Liver (tissue), 9 donors: Measurements from ENCODE around the gene TNFRSF1B. TPM values are rescaled to one million over a fixed set of nuclear protein-coding genes. Genes with fewer than 3 reads are reported as not detected.

Experiments used
- DNase-seq: peaks from one replicate; pipeline ENCODE4 v3.0.0-alpha.2; 2017; ENCODE audit warnings: low spot score
- H3K27ac ChIP-seq, 2 donors: one replicate each; pipeline ENCODE4 v1.7.0; 2013; ENCODE audit warnings: inconsistent platforms in 2 of 2, low read length in 2 of 2, control low read depth in 1 of 2, low read depth in 1 of 2, mild to moderate bottlenecking in 1 of 2
- H3K27me3 ChIP-seq, 4 donors: one replicate each; pipeline versions ENCODE4 v1.6.1 to v1.7.0; 2013; ENCODE audit warnings: low read length in 3 of 4, inconsistent platforms in 1 of 4, mild to moderate bottlenecking in 1 of 4, moderate library complexity in 1 of 4; ENCODE audit not compliant: control insufficient read depth in 4 of 4, insufficient read depth in 4 of 4
- H3K36me3 ChIP-seq, 4 donors: one replicate each; pipeline versions ENCODE4 v1.6.1 to v1.7.0; 2013; ENCODE audit warnings: low read length in 3 of 4, mild to moderate bottlenecking in 3 of 4, low read depth in 1 of 4, moderate library complexity in 1 of 4; ENCODE audit not compliant: control insufficient read depth in 4 of 4, insufficient read depth in 3 of 4
- H3K4me1 ChIP-seq, 4 donors: one replicate each; pipeline versions ENCODE4 v1.6.1 to v1.7.0; 2013; ENCODE audit warnings: low read length in 3 of 4, mild to moderate bottlenecking in 3 of 4, moderate library complexity in 1 of 4; ENCODE audit not compliant: control insufficient read depth in 4 of 4, insufficient read depth in 4 of 4
- H3K4me3 ChIP-seq, 3 donors: one replicate each; pipeline versions ENCODE4 v1.6.1 to v1.7.0; 2013; ENCODE audit warnings: low read length in 3 of 3, control low read depth in 1 of 3, low read depth in 1 of 3, mild to moderate bottlenecking in 1 of 3
- H3K9ac ChIP-seq, 2 donors: one replicate each; pipeline ENCODE4 v1.7.0; 2013; ENCODE audit warnings: low read length in 2 of 2, mild to moderate bottlenecking in 2 of 2, moderate library complexity in 2 of 2, control low read depth in 1 of 2, low read depth in 1 of 2
- H3K9me3 ChIP-seq, 4 donors: one replicate each; pipeline versions ENCODE4 v1.6.1 to v1.7.0; 2013; ENCODE audit warnings: low read length in 3 of 4; ENCODE audit not compliant: control insufficient read depth in 4 of 4
- ATF3 ChIP-seq: IDR thresholded peaks from 2 replicates; pipeline ENCODE4 v1.6.1; 2016; ENCODE audit warnings: antibody characterized with exemption
- EGR1 ChIP-seq, 2 donors: IDR thresholded peaks; 2 replicates each; pipeline ENCODE4 v1.6.1; 2016 to 2018; ENCODE audit warnings: antibody characterized with exemption in 2 of 2, low read depth in 2 of 2
- FOXA1 ChIP-seq: IDR thresholded peaks from 2 replicates; pipeline ENCODE4 v1.6.1; 2016; ENCODE audit warnings: antibody characterized with exemption
- FOXA2 ChIP-seq: IDR thresholded peaks from 2 replicates; pipeline ENCODE4 v1.6.1; 2016; ENCODE audit warnings: antibody characterized with exemption
- GABPA ChIP-seq, 2 donors: IDR thresholded peaks in 1 of 2; conservative IDR thresholded peaks in 1 of 2; 2 replicates each; pipeline ENCODE4 v1.6.1; 2016; ENCODE audit warnings: antibody characterized with exemption in 2 of 2, mild to moderate bottlenecking in 1 of 2, moderate library complexity in 1 of 2
- HNF4A ChIP-seq, 2 donors: conservative IDR thresholded peaks; 2 replicates each; pipeline ENCODE4 v1.6.1; 2016; ENCODE audit warnings: antibody characterized with exemption in 2 of 2, mild to moderate bottlenecking in 2 of 2
- HNF4G ChIP-seq: IDR thresholded peaks from 2 replicates; pipeline ENCODE4 v1.6.1; 2016; ENCODE audit warnings: antibody characterized with exemption
- JUND ChIP-seq, 2 donors: IDR thresholded peaks; 2 replicates each; pipeline ENCODE4 v1.6.1; 2016; ENCODE audit warnings: antibody characterized with exemption in 2 of 2
- NR2F2 ChIP-seq: IDR thresholded peaks from 2 replicates; pipeline ENCODE4 v1.6.1; 2016; ENCODE audit warnings: antibody characterized with exemption
- RAD21 ChIP-seq, 2 donors: IDR thresholded peaks; 2 replicates each; pipeline ENCODE4 v1.6.1; 2016; ENCODE audit warnings: antibody characterized with exemption in 2 of 2, mild to moderate bottlenecking in 2 of 2
- REST ChIP-seq: IDR thresholded peaks from 2 replicates; pipeline ENCODE4 v1.6.1; 2016; ENCODE audit warnings: antibody characterized with exemption, mild to moderate bottlenecking
- RXRA ChIP-seq, 2 donors: IDR thresholded peaks; 2 replicates each; pipeline ENCODE4 v1.6.1; 2017 to 2018; ENCODE audit warnings: antibody characterized with exemption in 2 of 2, mild to moderate bottlenecking in 1 of 2
- SP1 ChIP-seq: IDR thresholded peaks from 2 replicates; pipeline ENCODE4 v1.6.1; 2018; ENCODE audit warnings: antibody characterized with exemption, mild to moderate bottlenecking
- YY1 ChIP-seq: IDR thresholded peaks from 2 replicates; pipeline ENCODE4 v1.6.1; 2016; ENCODE audit warnings: antibody characterized with exemption, mild to moderate bottlenecking
- WGBS: extraction: QIAGEN DNeasy Blood & Tissue Kit; methylation state at CpG from one replicate; pipeline ENCODE4 v1.1.7; 2013; 5-methylcytosine and 5-hydroxymethylcytosine counted together
- polyA plus RNA-seq, 2 donors: library from polyadenylated mRNA; stranded (reverse) in 1 of 2; unstranded in 1 of 2; fragments of 200-250 nt in 1 of 2; fragments of >200 nt in 1 of 2; fragmentation: Nextera tagmentation in 1 of 2; extraction: Ambion mirVana in 1 of 2; gene quantifications; one replicate each; pipeline versions ENCODE4 v1.2.1 to v1.2.3, GENCODE V29; 2013 to 2015
- total RNA-seq, 2 donors: library from RNA; depleted of rRNA; stranded (reverse); fragments of >200 nt; gene quantifications; one replicate each; pipeline ENCODE4 v1.2.3, GENCODE V29; 2014
- TF ChIP-seq, protein P1 (sequence below): IDR thresholded peaks from 2 replicates; pipeline ENCODE4 v1.6.1; 2016; ENCODE audit warnings: antibody characterized with exemption
- TF ChIP-seq, protein P2 (sequence below): IDR thresholded peaks from 2 replicates; pipeline ENCODE4 v1.6.1; 2016; ENCODE audit warnings: antibody characterized with exemption
- TF ChIP-seq, protein P3 (sequence below): fragments of 150-350 bp; IDR thresholded peaks from 2 replicates; pipeline ENCODE4 v1.5.1; 2017; ENCODE audit warnings: improper control_type of control experiment, low read depth, low read length; ENCODE audit not compliant: missing input control
- donor health status: healthy.
- donor health status: healthy.
- donor health status: healthy.
- donor health status: healthy.
- donor health status: healthy.

The TNFRSF1B gene
- total and polyA plus RNA-seq, 4 donors: 7.2 to 19.6 (median 16.5) TPM

- no peaks in the 10 kb centered on the region for H3K36me3 ChIP-seq
- H3K27ac ChIP-seq: no peak overlapping the region
- no peaks in the 10 kb centered on the region for H3K9me3 ChIP-seq
- H3K9ac ChIP-seq: no peak overlapping the region
- TF ChIP-seq RXRA (IDR thresholded peaks at IDR 0.05) (no peak), GABPA (IDR thresholded peaks at IDR 0.05 in 1 of 2, conservative IDR thresholded peaks at IDR 0.05 in 1 of 2) (no peak), YY1 (no peak), FOXA1 (no peak), SP1 (no peak), JUND (IDR thresholded peaks at IDR 0.05) (no peak)
- H3K27me3 ChIP-seq: no peaks in the 10 kb centered on the region
- H3K4me1 ChIP-seq: peaks cover 3 to 19% (median 11%) of the 10 kb centered on the region in 4 donors
- WGBS: 97% methylated on average over 9 of the region's 9 CpGs
- DNase-seq: no peak
- no peak overlapping the region for H3K4me3 ChIP-seq
Observed at GRCh38 chr1:12126781-12127180, 40.0 kb upstream of the TNFRSF1B start.

DNA sequence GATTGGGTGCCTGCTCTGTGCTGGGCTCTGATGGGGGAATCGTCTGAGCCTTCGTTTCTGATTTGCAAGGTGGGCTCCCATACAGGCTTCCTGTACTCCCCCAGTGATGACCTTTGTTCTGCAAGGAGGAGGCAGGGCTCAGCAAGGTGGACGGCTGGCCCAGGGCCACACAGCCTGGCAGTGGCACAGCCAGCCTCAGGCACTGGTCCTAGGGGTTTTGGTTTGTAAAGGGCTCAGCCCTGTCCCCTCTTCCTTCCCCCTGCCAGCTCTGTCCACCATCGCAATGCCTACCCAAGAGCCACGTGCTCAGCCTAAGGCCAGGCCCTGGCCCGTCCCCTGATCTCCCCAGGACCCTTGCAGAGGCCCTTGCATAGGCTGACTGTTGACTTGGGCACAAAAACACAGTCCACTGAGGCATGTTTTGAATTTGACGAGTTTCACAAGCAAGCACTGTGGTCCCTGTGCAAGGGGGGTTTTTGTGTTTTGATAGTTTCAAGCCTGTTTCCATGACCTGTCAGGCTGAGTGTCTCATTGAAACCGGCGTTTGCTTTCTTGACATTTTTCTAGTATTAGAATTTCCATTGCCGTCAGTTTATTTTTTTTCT is 39.5 kb upstream of the TNFRSF1B start:
- H3K4me1 ChIP-seq: peaks cover 3 to 19% (median 11%) of the 10 kb centered on the region in 4 donors
- H3K9ac ChIP-seq: no peak overlapping the region
- H3K36me3 ChIP-seq: no peaks in the 10 kb centered on the region
- no peaks in the 10 kb centered on the region for H3K27me3 ChIP-seq
- no peak overlapping the region for H3K27ac ChIP-seq
- WGBS: 96% methylated on average over 10 of the region's 10 CpGs
- no peak for DNase-seq
- H3K4me3 ChIP-seq: no peak overlapping the region
- TF ChIP-seq HNF4A (conservative IDR thresholded peaks at IDR 0.05): no peak
- no peak for TF ChIP-seq HNF4G
- no peak for TF ChIP-seq EGR1 (IDR thresholded peaks at IDR 0.05; ENCODE audit: low read depth in 2 of 2)
- no peak for TF ChIP-seq RAD21 (IDR thresholded peaks at IDR 0.05)
- TF ChIP-seq, protein P1, sequence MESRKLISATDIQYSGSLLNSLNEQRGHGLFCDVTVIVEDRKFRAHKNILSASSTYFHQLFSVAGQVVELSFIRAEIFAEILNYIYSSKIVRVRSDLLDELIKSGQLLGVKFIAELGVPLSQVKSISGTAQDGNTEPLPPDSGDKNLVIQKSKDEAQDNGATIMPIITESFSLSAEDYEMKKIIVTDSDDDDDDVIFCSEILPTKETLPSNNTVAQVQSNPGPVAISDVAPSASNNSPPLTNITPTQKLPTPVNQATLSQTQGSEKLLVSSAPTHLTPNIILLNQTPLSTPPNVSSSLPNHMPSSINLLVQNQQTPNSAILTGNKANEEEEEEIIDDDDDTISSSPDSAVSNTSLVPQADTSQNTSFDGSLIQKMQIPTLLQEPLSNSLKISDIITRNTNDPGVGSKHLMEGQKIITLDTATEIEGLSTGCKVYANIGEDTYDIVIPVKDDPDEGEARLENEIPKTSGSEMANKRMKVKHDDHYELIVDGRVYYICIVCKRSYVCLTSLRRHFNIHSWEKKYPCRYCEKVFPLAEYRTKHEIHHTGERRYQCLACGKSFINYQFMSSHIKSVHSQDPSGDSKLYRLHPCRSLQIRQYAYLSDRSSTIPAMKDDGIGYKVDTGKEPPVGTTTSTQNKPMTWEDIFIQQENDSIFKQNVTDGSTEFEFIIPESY: no peak
- TF ChIP-seq, protein P2, sequence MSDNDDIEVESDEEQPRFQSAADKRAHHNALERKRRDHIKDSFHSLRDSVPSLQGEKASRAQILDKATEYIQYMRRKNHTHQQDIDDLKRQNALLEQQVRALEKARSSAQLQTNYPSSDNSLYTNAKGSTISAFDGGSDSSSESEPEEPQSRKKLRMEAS: no peak
- no peak for TF ChIP-seq RXRA (IDR thresholded peaks at IDR 0.05)
- TF ChIP-seq YY1: no peak
- H3K9me3 ChIP-seq: no peaks in the 10 kb centered on the region

DNA sequence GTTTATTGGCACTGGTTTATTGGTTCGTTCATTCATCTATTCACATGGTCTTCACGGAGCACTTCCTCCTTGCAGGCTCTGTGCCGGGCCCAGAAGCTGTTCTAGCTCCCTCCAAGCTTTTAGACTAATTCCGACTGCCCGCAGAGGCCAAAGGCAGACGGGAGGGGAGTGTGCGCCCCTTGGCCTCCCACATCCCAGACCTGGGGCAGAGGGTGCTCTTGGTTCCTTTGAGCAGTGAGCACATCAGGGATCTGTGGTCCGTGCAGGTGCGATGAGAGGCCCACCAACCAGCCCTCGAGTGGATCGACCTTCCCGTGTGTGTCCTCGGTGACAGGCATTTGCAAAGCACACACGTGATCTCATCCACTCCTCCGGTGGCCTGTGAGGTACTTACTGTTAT is 38.7 kb upstream of the TNFRSF1B start:
- no peak for DNase-seq
- H3K9me3 ChIP-seq: no peaks in the 10 kb centered on the region
- peaks cover 3 to 19% (median 11%) of the 10 kb centered on the region in 4 donors for H3K4me1 ChIP-seq
- no peaks in the 10 kb centered on the region for H3K36me3 ChIP-seq
- 88% methylated on average over 15 of the region's 15 CpGs for WGBS
- no peak overlapping the region for H3K9ac ChIP-seq
- H3K27ac ChIP-seq: no peak overlapping the region
- no peaks in the 10 kb centered on the region for H3K27me3 ChIP-seq
- no peak overlapping the region for H3K4me3 ChIP-seq
- no peak for TF ChIP-seq FOXA2
- TF ChIP-seq, protein P3, sequence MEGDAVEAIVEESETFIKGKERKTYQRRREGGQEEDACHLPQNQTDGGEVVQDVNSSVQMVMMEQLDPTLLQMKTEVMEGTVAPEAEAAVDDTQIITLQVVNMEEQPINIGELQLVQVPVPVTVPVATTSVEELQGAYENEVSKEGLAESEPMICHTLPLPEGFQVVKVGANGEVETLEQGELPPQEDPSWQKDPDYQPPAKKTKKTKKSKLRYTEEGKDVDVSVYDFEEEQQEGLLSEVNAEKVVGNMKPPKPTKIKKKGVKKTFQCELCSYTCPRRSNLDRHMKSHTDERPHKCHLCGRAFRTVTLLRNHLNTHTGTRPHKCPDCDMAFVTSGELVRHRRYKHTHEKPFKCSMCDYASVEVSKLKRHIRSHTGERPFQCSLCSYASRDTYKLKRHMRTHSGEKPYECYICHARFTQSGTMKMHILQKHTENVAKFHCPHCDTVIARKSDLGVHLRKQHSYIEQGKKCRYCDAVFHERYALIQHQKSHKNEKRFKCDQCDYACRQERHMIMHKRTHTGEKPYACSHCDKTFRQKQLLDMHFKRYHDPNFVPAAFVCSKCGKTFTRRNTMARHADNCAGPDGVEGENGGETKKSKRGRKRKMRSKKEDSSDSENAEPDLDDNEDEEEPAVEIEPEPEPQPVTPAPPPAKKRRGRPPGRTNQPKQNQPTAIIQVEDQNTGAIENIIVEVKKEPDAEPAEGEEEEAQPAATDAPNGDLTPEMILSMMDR: no peak
- no peak for TF ChIP-seq SP1
- no peak for TF ChIP-seq HNF4A (conservative IDR thresholded peaks at IDR 0.05)
- TF ChIP-seq, protein P1: no peak
- TF ChIP-seq JUND (IDR thresholded peaks at IDR 0.05): no peak
- TF ChIP-seq ATF3: no peak
- TF ChIP-seq NR2F2: no peak
- TF ChIP-seq RAD21 (IDR thresholded peaks at IDR 0.05): no peak
- no peak for TF ChIP-seq FOXA1
- no peak for TF ChIP-seq GABPA (IDR thresholded peaks at IDR 0.05 in 1 of 2, conservative IDR thresholded peaks at IDR 0.05 in 1 of 2)
- no peak for TF ChIP-seq YY1
- TF ChIP-seq REST: no peak
- TF ChIP-seq, protein P2: no peak
